Astrocyte of the spinal cord (primary cell): Measurements from ENCODE around the gene CIAO1.
A peak's percentile ranks its signal among the peaks of the same experiment; 100 is the strongest.

ENCODE experiments used
- DNase-seq: peaks from one replicate; pipeline ENCODE4 v3.0.0; 2011; ENCODE audit warnings: low read depth, low spot score
- H3K4me3 ChIP-seq: 2 replicates; pipeline ENCODE4 v1.5.1; 2011; ENCODE audit warnings: low read depth, mild to moderate bottlenecking, low read length, moderate library complexity
- in situ Hi-C: cut with HindIII; loops from 2 replicates; pipeline ENCODE4 v1.10.0; 2017; ENCODE audit warnings: low sequenced_read_pairs
- TF ChIP-seq, protein P1 (sequence below): IDR thresholded peaks from 2 replicates; pipeline ENCODE4 v1.5.1; 2012; ENCODE audit warnings: low read depth, mild to moderate bottlenecking, low read length, inconsistent platforms

The CIAO1 gene

DNA sequence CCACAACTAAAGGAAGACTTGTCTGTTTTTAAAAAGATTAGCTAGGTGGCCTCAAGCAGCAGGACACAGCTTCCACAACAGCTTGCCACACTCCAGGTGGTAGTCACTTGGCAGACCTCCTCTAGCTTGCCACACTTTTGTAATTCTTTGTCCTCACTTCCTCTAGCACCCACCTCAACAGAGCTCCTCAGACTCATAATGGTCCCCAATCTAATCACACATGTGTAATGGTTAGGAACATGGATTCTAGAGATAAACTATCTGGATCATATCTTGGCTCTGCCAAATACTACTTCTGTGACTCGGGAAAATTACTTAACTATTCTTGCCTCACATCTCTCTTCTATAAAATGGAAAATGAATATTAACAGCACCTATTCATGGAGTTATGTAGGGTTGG lies 35.8 kb downstream of the CIAO1 start:
- TF ChIP-seq, protein P1, sequence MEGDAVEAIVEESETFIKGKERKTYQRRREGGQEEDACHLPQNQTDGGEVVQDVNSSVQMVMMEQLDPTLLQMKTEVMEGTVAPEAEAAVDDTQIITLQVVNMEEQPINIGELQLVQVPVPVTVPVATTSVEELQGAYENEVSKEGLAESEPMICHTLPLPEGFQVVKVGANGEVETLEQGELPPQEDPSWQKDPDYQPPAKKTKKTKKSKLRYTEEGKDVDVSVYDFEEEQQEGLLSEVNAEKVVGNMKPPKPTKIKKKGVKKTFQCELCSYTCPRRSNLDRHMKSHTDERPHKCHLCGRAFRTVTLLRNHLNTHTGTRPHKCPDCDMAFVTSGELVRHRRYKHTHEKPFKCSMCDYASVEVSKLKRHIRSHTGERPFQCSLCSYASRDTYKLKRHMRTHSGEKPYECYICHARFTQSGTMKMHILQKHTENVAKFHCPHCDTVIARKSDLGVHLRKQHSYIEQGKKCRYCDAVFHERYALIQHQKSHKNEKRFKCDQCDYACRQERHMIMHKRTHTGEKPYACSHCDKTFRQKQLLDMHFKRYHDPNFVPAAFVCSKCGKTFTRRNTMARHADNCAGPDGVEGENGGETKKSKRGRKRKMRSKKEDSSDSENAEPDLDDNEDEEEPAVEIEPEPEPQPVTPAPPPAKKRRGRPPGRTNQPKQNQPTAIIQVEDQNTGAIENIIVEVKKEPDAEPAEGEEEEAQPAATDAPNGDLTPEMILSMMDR = no peak

GRCh38 chr2:96304606-96305005 lies 38.6 kb downstream of the CIAO1 start:
- no peak for DNase-seq
- in situ Hi-C loops = no loop called here
- TF ChIP-seq, protein P1 = no peak
- H3K4me3 ChIP-seq = peak overlapping the region; percentile 96

More for the DNA sequence above, 35.8 kb downstream of the CIAO1 start:
- H3K4me3 ChIP-seq = no peak overlapping the region
- in situ Hi-C loops = no loop called here
- DNase-seq = no peak

- H3K4me3 ChIP-seq = peak within 1 kb of the TSS; percentile 96
- TF ChIP-seq, protein P1 = no peak
- peak; percentile 82 for DNase-seq
- in situ Hi-C loops = no loop called here
Measured at GRCh38 chr2:96305091-96305978, 39.3 kb downstream of the CIAO1 start, which contains the start of gene SNRNP200. Gene SNRNP200, minus strand, starts transcription at chr2:96305546. Its CDS starts 109 bp downstream, at chr2:96305437.

DNA sequence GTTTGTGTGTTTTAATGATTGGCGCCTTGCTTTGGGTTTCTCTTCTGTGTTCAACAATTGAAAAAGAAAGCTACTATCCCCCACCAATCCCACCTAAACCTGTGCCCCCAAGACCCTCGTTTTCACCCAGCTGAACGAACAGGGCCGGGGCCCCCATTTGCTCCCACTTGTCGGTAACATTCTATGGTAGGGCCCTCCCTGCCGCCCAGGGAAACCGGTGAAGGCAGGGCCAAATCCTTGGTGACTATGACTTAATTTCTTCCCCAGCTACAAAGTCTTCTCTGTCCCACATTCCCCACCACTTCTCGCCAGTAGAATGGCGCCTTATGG lies 39.9 kb downstream of the CIAO1 start:
- TF ChIP-seq, protein P1 = no peak
- peak overlapping the region; percentile 96 for H3K4me3 ChIP-seq
- DNase-seq = no peak
- in situ Hi-C loops = no loop called here

GRCh38 chr2:96306370-96306769 lies 40.3 kb downstream of the CIAO1 start:
- peak overlapping the region; percentile 96 for H3K4me3 ChIP-seq
- TF ChIP-seq, protein P1 = no peak
- no peak for DNase-seq
- in situ Hi-C loops = no loop called here

- in situ Hi-C loops = no loop called here
- DNase-seq = no peak
- H3K4me3 ChIP-seq = no peak overlapping the region
- TF ChIP-seq, protein P1 = no peak
Measured at GRCh38 chr2:96308248-96308647, 42.2 kb downstream of the CIAO1 start.
